ENCODE measurements around the gene MFAP3L. TPM values are rescaled to one million over a fixed set of nuclear protein-coding genes. Genes with fewer than 3 reads are reported as not detected.

MFAP3L gene
- total and polyA plus RNA-seq, 2 donors (not counting 3 experiments of a cell fraction or from before 2014, with no cell fraction given): 0.22 to 0.23 TPM

DNA sequence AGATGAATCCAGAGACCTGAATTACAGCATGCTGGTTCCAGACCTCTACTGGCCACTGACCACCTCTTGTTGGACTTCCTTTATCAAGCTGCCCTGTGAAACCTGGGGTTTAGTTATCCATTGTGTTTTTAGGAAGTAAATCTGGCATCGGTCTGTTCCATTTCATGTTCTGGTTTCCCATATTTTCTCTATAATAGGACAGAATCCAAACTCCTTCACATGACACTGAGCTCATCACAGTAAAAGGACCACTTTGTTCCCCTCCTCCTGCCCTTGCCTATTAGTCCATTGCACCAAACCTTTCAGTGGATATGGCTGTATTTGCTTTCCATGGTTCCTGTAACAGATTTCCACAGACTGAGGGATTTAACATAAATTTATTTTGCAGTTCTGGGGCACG is 4.0 kb downstream of the MFAP3L start:
- Histone ChIP-seq H3K79me2 (ENCODE audit: control insufficient read depth, insufficient read depth, low read length) (no peaks in the 10 kb centered on the region), H3K9me3 (replicated peaks; ENCODE audit: control insufficient read depth, insufficient read depth, low read length) (no peaks in the 10 kb centered on the region), H3K27me3 (ENCODE audit: control insufficient read depth in 2 of 2, insufficient read depth in 2 of 2, low read length in 2 of 2) (peaks cover 17 to 27% of the 10 kb centered on the region in 2 experiments), H3K4me1 (ENCODE audit: control insufficient read depth, extremely low read depth, insufficient read depth, low read length) (peaks cover 6% of the 10 kb centered on the region), H3K4me3 (replicated peaks in 1 of 3; ENCODE audit: insufficient read depth in 1 of 3, low read depth in 1 of 3, low read length in 3 of 3) (no peak overlapping the region), H3K36me3 (ENCODE audit: control insufficient read depth in 2 of 2, extremely low read depth in 1 of 2, insufficient read depth in 2 of 2, low read length in 2 of 2) (no peaks in the 10 kb centered on the region), H2AFZ (ENCODE audit: low read depth, low read length) (no peak overlapping the region), H3K9me1 (replicated peaks; ENCODE audit: control insufficient read depth, extremely low read depth, insufficient read depth, low read length) (no peaks in the 10 kb centered on the region), H3K4me2 (ENCODE audit: insufficient read depth, low read length) (no peak overlapping the region), H3K9ac (replicated peaks; ENCODE audit: extremely low read depth, insufficient read depth, low read length) (no peak overlapping the region), H3K27ac (ENCODE audit: insufficient read depth, low read depth, low read length) (no peak overlapping the region), H4K20me1 (replicated peaks; ENCODE audit: control insufficient read depth, extremely low read depth, insufficient read depth, low read length) (no peaks in the 10 kb centered on the region)
- TF ChIP-seq MYC (IDR thresholded peaks at IDR 0.05; ENCODE audit: low read depth, low read length) (no peak), EZH2 (IDR thresholded peaks at IDR 0.05; ENCODE audit: borderline replicate concordance, low read depth, low read length, severe bottlenecking) (no peak), POLR2AphosphoS5 (IDR thresholded peaks at IDR 0.05; ENCODE audit: insufficient read depth, low read depth, low read length) (no peak), GATA2 (IDR thresholded peaks at IDR 0.05; ENCODE audit: insufficient read depth, insufficient read length, low read depth, low read length) (no peak), FOS (IDR thresholded peaks at IDR 0.05; ENCODE audit: borderline replicate concordance, insufficient read depth, low read length) (no peak), POLR2A (IDR thresholded peaks at IDR 0.05; ENCODE audit: low read depth, low read length) (no peak), JUN (IDR thresholded peaks at IDR 0.05; ENCODE audit: borderline replicate concordance, insufficient read depth, insufficient read length, low read depth) (no peak)
- TF ChIP-seq, protein P1, sequence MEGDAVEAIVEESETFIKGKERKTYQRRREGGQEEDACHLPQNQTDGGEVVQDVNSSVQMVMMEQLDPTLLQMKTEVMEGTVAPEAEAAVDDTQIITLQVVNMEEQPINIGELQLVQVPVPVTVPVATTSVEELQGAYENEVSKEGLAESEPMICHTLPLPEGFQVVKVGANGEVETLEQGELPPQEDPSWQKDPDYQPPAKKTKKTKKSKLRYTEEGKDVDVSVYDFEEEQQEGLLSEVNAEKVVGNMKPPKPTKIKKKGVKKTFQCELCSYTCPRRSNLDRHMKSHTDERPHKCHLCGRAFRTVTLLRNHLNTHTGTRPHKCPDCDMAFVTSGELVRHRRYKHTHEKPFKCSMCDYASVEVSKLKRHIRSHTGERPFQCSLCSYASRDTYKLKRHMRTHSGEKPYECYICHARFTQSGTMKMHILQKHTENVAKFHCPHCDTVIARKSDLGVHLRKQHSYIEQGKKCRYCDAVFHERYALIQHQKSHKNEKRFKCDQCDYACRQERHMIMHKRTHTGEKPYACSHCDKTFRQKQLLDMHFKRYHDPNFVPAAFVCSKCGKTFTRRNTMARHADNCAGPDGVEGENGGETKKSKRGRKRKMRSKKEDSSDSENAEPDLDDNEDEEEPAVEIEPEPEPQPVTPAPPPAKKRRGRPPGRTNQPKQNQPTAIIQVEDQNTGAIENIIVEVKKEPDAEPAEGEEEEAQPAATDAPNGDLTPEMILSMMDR (IDR thresholded peaks at IDR 0.05; ENCODE audit: extremely low read depth in 1 of 2, insufficient read depth in 1 of 2, low read depth in 1 of 2, low read length in 2 of 2): no peak
- TF ChIP-seq, protein P2, sequence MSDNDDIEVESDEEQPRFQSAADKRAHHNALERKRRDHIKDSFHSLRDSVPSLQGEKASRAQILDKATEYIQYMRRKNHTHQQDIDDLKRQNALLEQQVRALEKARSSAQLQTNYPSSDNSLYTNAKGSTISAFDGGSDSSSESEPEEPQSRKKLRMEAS (IDR thresholded peaks at IDR 0.05; ENCODE audit: insufficient read depth, insufficient read length): no peak
- BruUV-seq (replicated peaks): no TSS peak
- intact Hi-C loops (cut with micrococcal nuclease): no loop called here
- dilution Hi-C loops (cut with MboI; ENCODE audit: extremely low pct_ligation_motif_present, low sequenced_read_pairs): no loop called here
- FAIRE-seq: no peak
- POLR2A ChIA-PET: no interaction called here
- no peak for DNase-seq (ENCODE audit: low read depth, low spot score)
- CTCF ChIA-PET: interaction anchor here (1.7 kb wide), 1 partner anchor 212 kb away, joined by 4 read pairs; no protein-coding TSS in a partner anchor

Data from endothelial cell of umbilical vein (primary cell).